ENCODE data around the gene BET1. TPM values are rescaled to one million over a fixed set of nuclear protein-coding genes. Genes with fewer than 3 reads are reported as not detected.

BET1 gene
- total RNA-seq, 1 experiment from 2014 or later = 21.7 TPM

- Histone ChIP-seq H3K9me3 (no peaks in the 10 kb centered on the region), H3K36me3 (no peaks in the 10 kb centered on the region), H3K4me3 (no peak overlapping the region), H3K27me3 (no peaks in the 10 kb centered on the region)
- DNase-seq = no peak
Measured at GRCh38 chr7:93945083-93945482, 59.1 kb downstream of the BET1 start.

- no peak for DNase-seq
- H3K36me3 ChIP-seq = no peaks in the 10 kb centered on the region
Measured at GRCh38 chr7:93944673-93945072, 59.5 kb downstream of the BET1 start.

GRCh38 chr7:93943816-93944540 is 60.2 kb downstream of the BET1 start:
- DNase-seq = no peak
- H3K27me3 ChIP-seq = no peaks in the 10 kb centered on the region
- no peak overlapping the region for H3K4me3 ChIP-seq
- no peaks in the 10 kb centered on the region for H3K36me3 ChIP-seq
- no peaks in the 10 kb centered on the region for H3K9me3 ChIP-seq

More at GRCh38 chr7:93944673-93945072, 59.5 kb downstream of the BET1 start:
- H3K9me3 ChIP-seq = no peaks in the 10 kb centered on the region
- no peak overlapping the region for H3K4me3 ChIP-seq
- no peaks in the 10 kb centered on the region for H3K27me3 ChIP-seq

Other genes with a start within 250 kb of the BET1 start
- 0.07 and 1.7 TPM in 2 replicates for gene TFPI2, start 113.6 kb downstream of the BET1 start, total RNA-seq (2014; rRNA removed; shearing (Covaris generic); ENCODE audit: low replicate concordance)
- not detected in 2 replicates for gene GNGT1, start 97.8 kb downstream of the BET1 start, total RNA-seq (2014; rRNA removed; shearing (Covaris generic); ENCODE audit: low replicate concordance)
- gene GNG11, start 82.6 kb downstream of the BET1 start, total RNA-seq (2014; rRNA removed; shearing (Covaris generic); ENCODE audit: low replicate concordance) = 6.3 and 7.1 TPM in 2 replicates

Data from MG63 (cell line).